ENCODE measurements around the gene PTGIS.

- TF ChIP-seq EZH2 (IDR thresholded peaks at IDR 0.05; ENCODE audit: insufficient read depth, poor library complexity, severe bottlenecking) (no peak), EZH2phosphoT487 (IDR thresholded peaks at IDR 0.05; ENCODE audit: insufficient read depth, low read depth) (no peak)
Observed at GRCh38 chr20:49481116-49481515, 86.8 kb downstream of the PTGIS start.
